ENCODE data around the gene RBL1.
"Not testable (repeated sequence)": the region's sequence is repeated elsewhere in the genome, so short reads cannot be mapped to it uniquely, and the experiment has no call there.

RBL1 gene

GRCh38 chr20:36994221-36994620 lies 101.6 kb downstream of the RBL1 start:
- DNase-seq (ENCODE audit: low read depth), result not testable (repeated sequence)

GRCh38 chr20:36992802-36993334 lies 102.9 kb downstream of the RBL1 start:
- no peak for DNase-seq (ENCODE audit: low read depth)

DNA sequence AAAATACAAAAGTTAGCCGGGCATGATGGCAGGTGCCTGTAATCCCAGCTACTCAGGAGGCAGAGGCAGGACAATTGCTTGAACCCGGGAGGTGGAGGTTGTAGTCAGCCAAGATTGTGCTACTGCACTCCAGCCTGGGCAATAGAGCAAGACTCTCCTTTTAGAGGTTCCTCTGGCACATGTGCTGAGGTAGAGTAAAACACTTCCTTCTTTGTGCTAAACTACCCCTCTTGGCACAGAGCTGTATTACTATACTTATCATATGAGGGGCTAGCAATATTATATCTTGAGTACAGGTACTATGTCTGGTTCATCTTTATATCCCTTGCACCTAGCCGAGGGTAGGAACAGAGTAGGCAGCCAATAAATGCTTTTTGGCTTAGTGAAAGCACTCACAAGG lies 104.1 kb downstream of the RBL1 start:
- no peak for DNase-seq (ENCODE audit: low read depth)

- DNase-seq (ENCODE audit: low read depth), result no peak
These were observed 106.0 kb downstream of the RBL1 start for GRCh38 chr20:36989797-36990196.

GRCh38 chr20:36988494-36988966 lies 107.3 kb downstream of the RBL1 start:
- no peak for DNase-seq (ENCODE audit: low read depth)

DNA sequence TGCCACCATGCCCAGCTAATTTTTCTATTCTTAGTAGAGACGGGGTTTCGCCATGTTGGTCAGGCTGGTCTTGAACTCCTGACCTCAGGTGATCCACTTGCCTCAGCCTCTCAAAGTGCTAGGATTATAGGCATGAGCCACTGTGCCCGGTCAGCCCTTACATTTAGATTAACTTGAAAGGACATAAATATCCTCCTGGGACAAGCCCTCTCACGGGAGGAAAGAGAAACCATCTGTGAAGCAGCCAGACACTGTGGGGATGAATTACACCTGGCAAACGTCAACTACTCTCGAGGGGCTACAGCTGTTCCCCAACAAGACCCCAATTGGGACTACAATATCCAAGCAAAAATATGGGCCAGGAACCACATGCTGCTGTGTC lies 111.5 kb downstream of the RBL1 start:
- no peak for DNase-seq (ENCODE audit: low read depth)

- DNase-seq (ENCODE audit: low read depth), result no peak
These were observed 120.5 kb downstream of the RBL1 start for GRCh38 chr20:36975099-36975818.

GRCh38 chr20:36974660-36975059 lies 121.1 kb downstream of the RBL1 start:
- DNase-seq (ENCODE audit: low read depth), result no peak

DNA sequence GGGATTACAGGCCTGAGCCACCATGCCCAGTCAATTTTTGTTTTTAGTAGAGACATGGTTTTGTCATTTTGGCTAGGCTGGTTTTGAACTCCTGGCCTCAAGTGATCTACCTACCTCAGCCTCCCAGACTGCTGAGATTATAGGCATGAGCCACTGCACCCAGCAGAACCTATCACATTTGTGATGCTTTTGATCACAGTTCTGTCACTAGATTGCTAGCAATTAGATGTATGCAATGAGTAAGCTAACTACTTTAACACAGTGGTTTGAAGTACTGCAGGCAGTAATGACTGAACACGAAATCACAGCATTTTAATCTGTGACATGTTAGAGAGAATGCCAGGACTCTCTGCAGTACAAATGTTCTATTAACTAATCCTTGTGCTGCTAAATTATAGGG lies 124.7 kb downstream of the RBL1 start:
- no peak for DNase-seq (ENCODE audit: low read depth)

DNA sequence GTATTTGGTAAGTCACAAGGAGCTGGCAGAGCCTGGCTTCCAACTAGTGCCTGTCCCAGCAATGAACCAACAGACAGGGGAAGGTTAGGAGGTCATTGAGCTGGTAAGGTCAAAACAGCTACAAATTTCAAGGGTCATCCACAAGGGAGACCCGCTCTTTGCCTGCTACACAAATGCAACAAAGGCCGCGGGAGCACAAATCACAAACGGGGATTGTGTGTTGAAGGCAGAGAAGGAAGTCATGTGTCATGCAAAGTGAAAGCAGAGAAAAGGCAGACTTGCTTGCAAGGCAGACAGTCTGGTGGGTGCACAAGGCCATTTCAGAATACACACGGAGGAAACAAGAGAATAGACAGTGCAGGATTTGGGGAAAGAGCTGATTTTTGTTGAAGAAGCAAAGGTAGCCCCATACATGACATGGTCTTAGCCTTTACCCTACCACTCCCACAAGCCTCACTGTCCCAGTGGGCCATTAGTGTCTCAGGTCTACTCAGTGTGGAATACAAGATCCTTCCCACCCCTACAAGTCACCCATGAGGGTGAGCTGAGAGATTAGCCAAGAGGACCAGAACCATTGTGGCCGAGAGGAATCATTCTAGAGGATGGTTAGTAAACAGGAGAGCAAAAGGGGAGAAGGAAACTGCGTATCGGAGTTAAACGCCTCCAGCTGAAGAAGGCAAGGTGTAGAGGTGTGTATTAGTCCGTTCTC lies 126.2 kb downstream of the RBL1 start:
- DNase-seq (ENCODE audit: low read depth), result peak; percentile 19

GRCh38 chr20:36969051-36969450 lies 126.7 kb downstream of the RBL1 start:
- no peak for DNase-seq (ENCODE audit: low read depth)

- DNase-seq (ENCODE audit: low read depth), result no peak
These were observed 128.2 kb downstream of the RBL1 start for GRCh38 chr20:36967636-36968035.

- not testable (repeated sequence) for DNase-seq (ENCODE audit: low read depth)
These were observed 128.8 kb downstream of the RBL1 start for GRCh38 chr20:36966965-36967364.

DNA sequence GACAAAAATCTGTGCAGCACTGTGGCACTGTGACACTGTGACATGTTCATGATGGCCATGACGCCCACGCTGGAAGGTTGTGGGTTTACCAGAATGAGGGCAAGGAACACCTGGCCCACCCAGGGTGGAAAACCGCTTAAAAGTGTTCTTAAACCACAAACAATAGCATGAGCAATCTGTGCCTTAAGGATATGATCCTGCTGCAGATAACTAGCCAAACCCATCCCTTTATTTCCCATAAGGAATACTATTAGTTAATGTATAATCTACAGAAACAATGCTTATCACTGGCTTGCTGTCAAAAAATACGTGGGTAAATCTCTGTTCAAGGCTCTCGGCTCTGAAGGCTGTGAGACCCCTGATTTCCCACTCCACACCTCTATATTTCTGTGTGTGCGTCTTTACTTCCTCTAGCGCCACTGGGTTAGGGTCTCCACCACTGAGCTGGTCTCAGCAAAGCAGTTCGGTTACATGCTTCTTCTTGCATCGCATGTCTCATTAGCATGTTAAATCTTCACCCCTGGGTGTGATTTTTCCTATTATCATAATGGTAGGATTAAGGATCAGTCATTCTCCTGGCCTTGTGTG lies 133.3 kb downstream of the RBL1 start:
- not testable (repeated sequence) for DNase-seq (ENCODE audit: low read depth)

DNA sequence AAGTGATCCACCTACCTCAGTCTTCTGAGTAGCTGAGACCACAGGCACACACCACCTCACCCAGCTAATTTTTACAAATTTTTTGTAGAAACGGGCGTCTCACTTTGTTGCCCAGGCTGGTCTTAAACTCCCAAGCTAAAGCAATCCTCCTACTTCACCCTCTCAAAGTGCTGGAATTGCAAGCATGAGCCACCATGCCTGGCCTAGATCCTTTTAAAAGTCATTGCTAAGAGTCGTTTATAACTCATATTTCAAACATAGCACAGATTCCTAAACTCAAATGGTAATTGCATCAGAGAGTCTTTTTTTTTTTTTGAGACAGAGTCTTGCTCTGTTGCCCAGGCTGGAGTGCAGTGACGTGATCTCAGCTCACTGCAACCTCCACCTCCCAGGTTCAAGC lies 136.6 kb downstream of the RBL1 start:
- no peak for DNase-seq (ENCODE audit: low read depth)

GRCh38 chr20:36957875-36958667 lies 137.7 kb downstream of the RBL1 start:
- no peak for DNase-seq (ENCODE audit: low read depth)

- DNase-seq (ENCODE audit: low read depth), result no peak
These were observed 139.1 kb downstream of the RBL1 start for GRCh38 chr20:36956674-36957073.

GRCh38 chr20:36956016-36956415 lies 139.8 kb downstream of the RBL1 start:
- DNase-seq (ENCODE audit: low read depth), result no peak

DNA sequence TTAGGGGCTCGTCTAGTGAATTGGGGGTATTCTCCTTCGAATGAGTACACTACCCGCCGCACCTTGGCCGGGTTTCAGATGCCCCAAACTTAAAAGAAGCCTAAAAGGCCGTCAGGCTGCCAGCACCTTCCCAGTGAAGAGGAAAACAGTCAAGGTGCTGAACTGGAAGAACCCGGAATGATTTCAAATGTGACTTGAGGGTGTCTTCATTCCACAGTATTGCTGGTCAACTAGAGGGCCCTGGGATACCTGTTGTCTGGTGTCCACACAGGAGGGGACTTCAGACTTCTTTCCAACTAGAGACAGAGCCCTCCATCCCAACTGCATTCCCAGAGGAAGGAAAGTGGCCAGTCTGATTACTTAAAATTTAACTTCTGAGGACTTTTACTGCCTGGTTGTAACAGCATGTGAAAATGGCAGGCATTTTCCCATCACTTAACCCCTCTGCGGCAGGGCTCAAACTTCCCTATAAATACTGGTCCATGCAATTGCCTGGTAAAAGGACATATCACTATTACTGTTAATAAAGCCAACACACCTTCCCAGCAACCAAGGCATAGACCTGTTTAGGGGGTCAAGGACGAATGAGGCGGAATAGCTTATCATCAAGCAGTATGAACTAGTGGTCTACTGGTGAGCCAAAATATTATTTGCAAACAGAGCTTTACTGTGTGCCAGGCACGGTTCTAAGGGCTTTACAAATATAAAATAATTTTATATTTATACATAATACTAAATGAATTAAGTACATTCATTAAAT lies 143.6 kb downstream of the RBL1 start:
- no peak for DNase-seq (ENCODE audit: low read depth)

DNA sequence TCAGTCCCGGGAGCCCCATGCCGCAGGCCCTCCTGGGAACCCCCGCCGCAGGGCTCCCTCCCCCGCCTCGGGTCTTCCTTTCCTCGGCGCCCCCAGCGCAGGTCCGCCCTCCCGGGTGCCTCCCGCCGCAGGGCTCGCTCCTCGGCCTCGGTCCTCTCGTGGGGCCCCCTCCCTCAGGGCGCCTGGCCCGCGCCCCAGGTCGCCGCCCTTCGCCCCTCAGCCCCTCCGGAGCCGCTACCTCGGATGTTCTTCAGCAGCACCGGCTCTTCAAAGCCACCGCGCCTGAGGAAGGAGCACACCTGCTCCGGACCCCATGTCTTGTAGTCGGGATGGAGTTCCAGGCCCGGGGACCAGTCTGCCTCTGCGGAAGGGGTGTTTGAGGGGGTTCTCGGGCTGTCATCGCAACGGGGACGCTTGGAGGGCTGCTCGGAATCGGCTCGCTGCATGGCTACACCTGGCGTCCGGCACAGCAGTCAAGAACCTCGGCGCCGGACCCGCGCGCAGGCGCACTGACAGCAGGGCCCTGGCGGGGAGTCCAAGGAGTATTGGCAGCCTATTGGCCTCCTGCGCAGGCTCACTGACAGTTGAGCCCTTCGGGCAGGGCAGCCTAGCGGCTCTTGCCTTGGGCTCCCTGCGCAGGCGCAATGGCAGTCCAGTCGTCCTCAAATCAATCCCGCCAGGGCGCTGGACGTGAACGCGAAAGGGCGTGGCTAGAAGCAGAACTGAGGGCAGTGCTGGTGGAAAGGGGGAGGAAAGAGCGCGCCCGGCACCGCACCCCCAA lies 144.4 kb downstream of the RBL1 start, which contains the start of gene SAMHD1:
SAMHD1 (minus strand) TSS at position 511 of the 781 bp plus-strand sequence; CDS start at position 446, 65 bp downstream.
- peak; percentile 91 for DNase-seq (ENCODE audit: low read depth)
